NCI-H345 (cell line): ENCODE measurements around the gene MYO1F.
"Not testable (repeated sequence)": the region's sequence is repeated elsewhere in the genome, so short reads cannot be mapped to it uniquely, and the experiment has no call there.

Experiments
- DNase-seq: peaks from one replicate; lab custom pipeline; 2025; lab: John Stamatoyannopoulos, UW

The MYO1F gene

GRCh38 chr19:8600064-8600463 is 22.8 kb upstream of the MYO1F start:
- DNase-seq = no peak

GRCh38 chr19:8596168-8596567 is 18.9 kb upstream of the MYO1F start:
- no peak for DNase-seq

- DNase-seq = no peak
Measured at GRCh38 chr19:8595651-8596050, 18.4 kb upstream of the MYO1F start.

GRCh38 chr19:8593931-8594330 is 16.7 kb upstream of the MYO1F start:
- DNase-seq = no peak

- no peak for DNase-seq
Measured at GRCh38 chr19:8592231-8593009, 15.2 kb upstream of the MYO1F start.

- no peak for DNase-seq
Measured at GRCh38 chr19:8589177-8589714, 12.0 kb upstream of the MYO1F start.

- DNase-seq = peak; percentile 25
Measured at GRCh38 chr19:8585894-8586750, 8.9 kb upstream of the MYO1F start.

- no peak for DNase-seq
Measured at GRCh38 chr19:8584965-8585893, 8.0 kb upstream of the MYO1F start.

- DNase-seq = peak; percentile 34
Measured at GRCh38 chr19:8580710-8581281, 3.6 kb upstream of the MYO1F start.

GRCh38 chr19:8578642-8579265 is 1.5 kb upstream of the MYO1F start:
- no peak for DNase-seq

GRCh38 chr19:8577741-8578140 is 499 bp upstream of the MYO1F start:
- no peak for DNase-seq

GRCh38 chr19:8576273-8576993 is 809 bp downstream of the MYO1F start:
- no peak for DNase-seq

- no peak for DNase-seq
Measured at GRCh38 chr19:8575467-8575997, 1.7 kb downstream of the MYO1F start.

- DNase-seq = not testable (repeated sequence)
Measured at GRCh38 chr19:8574619-8574922, 2.7 kb downstream of the MYO1F start.

- DNase-seq = no peak
Measured at GRCh38 chr19:8573316-8573715, 3.9 kb downstream of the MYO1F start.

GRCh38 chr19:8571006-8571411 is 6.2 kb downstream of the MYO1F start:
- no peak for DNase-seq

GRCh38 chr19:8569066-8569771 is 8.0 kb downstream of the MYO1F start:
- DNase-seq = no peak

GRCh38 chr19:8567522-8568172 is 9.6 kb downstream of the MYO1F start:
- no peak for DNase-seq

GRCh38 chr19:8566855-8567254 is 10.4 kb downstream of the MYO1F start:
- no peak for DNase-seq
